Umbilical cord (tissue), 2 donors: ENCODE results near the gene WDR81. TPM values are rescaled to one million over a fixed set of nuclear protein-coding genes. Genes with fewer than 3 reads are reported as not detected.
"Not testable (repeated sequence)": the region's sequence is repeated elsewhere in the genome, so short reads cannot be mapped to it uniquely, and the experiment has no call there.

ENCODE experiments used
- DNase-seq: peaks from one replicate; pipeline ENCODE4 v3.0.0-alpha.2; 2015; ENCODE audit warnings: low spot score
- total RNA-seq: library from RNA; depleted of rRNA; stranded (reverse); fragments of >200 nt; gene quantifications from one replicate; pipeline ENCODE4 v1.2.3, GENCODE V29; 2014; ENCODE audit warnings: low replicate concordance; ENCODE audit not compliant: insufficient read depth

Gene WDR81
- total RNA-seq, 1 donor from 2014 or later = 12.0 TPM

- no peak for DNase-seq
Observed at GRCh38 chr17:1713160-1713877, 11.2 kb upstream of the WDR81 start.

- peak; percentile 51 for DNase-seq
Observed at GRCh38 chr17:1713878-1714426, 10.6 kb upstream of the WDR81 start.

GRCh38 chr17:1714427-1714979 lies 10.0 kb upstream of the WDR81 start:
- DNase-seq = peak; percentile 99

GRCh38 chr17:1714980-1715802 lies 9.3 kb upstream of the WDR81 start:
- DNase-seq = peak; percentile 92

GRCh38 chr17:1715803-1716075 lies 8.8 kb upstream of the WDR81 start:
- no peak for DNase-seq

- DNase-seq = peak; percentile 100
Observed at GRCh38 chr17:1716076-1716911, 8.2 kb upstream of the WDR81 start.

- peak; percentile 100 for DNase-seq
Observed at GRCh38 chr17:1716912-1717695, 7.4 kb upstream of the WDR81 start.

GRCh38 chr17:1718362-1719165 lies 5.9 kb upstream of the WDR81 start:
- no peak for DNase-seq

DNA sequence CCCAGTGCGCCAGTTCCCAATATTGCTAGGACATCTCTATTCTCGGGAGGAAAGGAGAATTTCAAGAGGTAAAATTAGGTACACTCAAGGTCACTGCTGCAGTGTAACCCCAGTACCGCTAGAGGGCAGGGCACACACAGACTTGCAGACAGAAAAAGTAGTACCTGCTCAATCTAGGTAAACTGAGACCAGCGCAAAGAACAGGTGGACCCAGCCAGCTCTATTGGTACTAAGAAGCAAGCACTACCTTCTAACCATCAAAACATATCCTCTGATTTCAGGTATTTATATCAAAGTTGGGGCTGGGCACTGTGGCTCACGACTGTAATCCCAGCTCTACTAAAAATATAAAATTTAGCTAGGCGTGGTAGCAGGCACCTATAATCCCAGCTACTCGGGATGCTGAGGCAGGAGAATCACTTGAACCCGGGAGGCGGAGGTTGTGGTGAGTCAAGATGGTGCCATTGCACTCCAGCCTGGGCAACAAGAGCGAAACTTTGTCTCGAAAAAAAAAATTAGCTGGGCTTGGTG lies 3.6 kb upstream of the WDR81 start:
- DNase-seq = peak; percentile 65

- not testable (repeated sequence) for DNase-seq
Observed at GRCh38 chr17:1722022-1722421, 2.5 kb upstream of the WDR81 start.

DNA sequence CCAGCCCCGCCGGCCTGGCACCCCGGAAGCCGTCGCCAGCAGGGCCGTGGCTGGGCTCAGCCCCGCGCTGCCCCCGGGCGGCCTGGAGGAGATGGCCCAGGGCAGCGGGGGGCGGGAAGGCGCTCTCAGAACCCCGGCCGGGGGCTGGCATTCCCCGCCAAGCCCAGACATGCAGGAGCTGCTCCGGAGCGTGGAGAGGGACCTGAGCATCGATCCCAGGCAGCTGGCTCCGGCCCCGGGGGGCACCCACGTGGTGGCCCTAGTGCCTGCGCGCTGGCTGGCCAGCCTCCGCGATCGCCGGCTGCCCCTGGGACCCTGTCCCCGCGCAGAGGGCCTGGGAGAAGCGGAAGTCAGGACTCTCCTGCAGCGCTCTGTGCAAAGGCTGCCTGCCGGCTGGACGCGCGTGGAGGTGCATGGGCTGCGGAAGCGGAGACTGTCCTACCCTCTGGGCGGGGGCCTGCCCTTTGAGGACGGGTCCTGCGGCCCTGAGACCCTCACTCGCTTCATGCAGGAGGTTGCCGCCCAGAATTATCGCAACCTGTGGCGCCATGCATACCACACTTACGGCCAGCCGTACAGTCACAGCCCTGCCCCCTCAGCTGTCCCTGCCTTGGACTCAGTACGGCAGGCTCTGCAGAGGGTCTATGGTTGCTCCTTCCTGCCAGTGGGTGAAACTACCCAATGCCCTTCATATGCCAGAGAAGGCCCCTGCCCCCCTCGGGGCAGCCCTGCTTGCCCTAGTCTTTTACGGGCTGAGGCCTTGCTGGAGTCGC lies 551 bp downstream of the WDR81 start:
- DNase-seq = no peak

- DNase-seq = no peak
Observed at GRCh38 chr17:1725642-1726511, 1.4 kb downstream of the WDR81 start.

DNA sequence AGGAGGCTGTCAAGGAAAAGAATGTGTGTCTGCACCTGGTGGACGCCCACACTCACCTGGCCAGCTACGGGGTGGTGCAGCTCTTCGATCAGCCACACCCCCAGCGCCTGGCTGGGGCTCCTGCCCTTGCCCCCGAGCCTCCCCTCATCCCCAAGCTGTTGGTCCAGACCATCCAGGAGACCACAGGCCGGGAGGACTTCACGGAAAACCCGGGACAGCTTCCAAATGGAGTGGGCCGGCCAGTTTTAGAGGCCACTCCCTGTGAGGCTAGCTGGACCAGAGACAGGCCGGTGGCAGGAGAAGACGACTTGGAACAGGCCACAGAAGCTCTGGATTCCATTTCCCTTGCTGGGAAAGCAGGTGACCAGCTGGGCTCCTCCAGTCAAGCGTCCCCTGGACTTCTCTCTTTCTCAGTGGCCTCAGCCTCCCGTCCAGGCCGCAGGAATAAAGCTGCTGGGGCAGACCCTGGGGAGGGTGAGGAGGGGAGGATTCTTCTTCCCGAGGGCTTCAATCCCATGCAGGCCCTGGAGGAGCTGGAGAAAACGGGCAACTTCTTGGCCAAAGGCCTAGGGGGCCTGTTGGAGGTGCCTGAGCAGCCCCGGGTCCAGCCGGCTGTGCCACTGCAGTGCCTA lies 2.2 kb downstream of the WDR81 start:
- no peak for DNase-seq

GRCh38 chr17:1727258-1727789 lies 2.8 kb downstream of the WDR81 start:
- no peak for DNase-seq

DNA sequence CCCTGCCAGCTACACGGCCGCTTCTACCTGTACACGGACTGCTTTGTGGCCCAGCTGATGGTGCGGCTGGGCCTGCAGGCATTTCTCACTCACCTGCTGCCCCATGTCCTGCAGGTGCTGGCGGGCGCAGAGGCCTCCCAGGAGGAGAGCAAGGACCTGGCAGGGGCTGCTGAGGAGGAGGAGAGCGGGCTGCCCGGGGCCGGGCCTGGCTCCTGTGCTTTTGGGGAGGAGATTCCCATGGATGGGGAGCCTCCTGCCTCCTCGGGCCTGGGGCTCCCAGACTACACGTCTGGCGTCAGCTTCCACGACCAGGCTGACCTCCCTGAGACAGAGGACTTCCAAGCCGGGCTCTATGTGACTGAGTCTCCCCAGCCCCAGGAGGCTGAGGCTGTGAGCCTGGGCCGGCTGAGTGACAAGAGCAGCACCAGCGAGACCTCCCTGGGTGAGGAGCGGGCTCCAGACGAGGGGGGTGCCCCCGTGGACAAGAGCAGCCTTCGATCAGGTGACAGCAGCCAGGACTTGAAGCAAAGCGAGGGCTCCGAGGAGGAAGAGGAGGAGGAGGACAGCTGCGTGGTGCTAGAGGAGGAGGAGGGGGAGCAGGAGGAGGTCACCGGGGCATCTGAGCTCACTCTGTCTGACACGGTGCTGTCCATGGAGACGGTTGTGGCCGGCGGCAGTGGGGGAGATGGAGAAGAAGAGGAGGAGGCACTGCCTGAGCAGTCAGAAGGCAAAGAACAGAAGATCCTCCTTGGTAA lies 3.5 kb downstream of the WDR81 start:
- DNase-seq = no peak

DNA sequence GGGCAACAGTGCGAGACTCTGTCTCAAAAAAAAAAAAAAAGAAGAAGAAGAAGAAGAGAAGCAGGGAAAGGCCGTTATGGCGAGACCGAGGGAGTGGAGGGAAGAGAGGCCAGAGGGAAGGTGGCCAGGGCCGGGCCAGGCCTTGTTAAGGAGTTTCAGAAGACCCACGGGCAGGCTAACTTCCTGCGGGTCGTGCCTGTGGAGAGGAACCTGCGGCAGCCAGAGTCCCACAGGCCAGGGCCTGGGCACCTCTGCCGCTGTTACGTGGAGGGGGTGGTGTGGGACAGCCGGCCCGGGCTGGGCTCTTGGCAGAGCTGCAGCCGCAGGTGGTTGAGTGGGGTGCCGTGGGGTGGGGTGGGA lies 5.4 kb downstream of the WDR81 start:
- no peak for DNase-seq
